GM06990 (cell line): ENCODE measurements around the gene GLIS1.

Source experiments
- DNase-seq: peaks from one replicate; pipeline ENCODE4 v3.0.0-alpha.2; 2011; ENCODE audit not compliant: insufficient read length; ENCODE audit errors: extremely low read depth
- H3K27me3 ChIP-seq: replicated peaks from 2 replicates; pipeline ENCODE4 v1.6.0; 2011; ENCODE audit warnings: low read length; ENCODE audit not compliant: control insufficient read depth, insufficient read depth
- H3K36me3 ChIP-seq: 2 replicates; pipeline ENCODE4 v1.5.1; 2011; ENCODE audit warnings: low read length; ENCODE audit not compliant: control insufficient read depth, insufficient read depth
- H3K4me3 ChIP-seq: replicated peaks from 2 replicates; pipeline ENCODE4 v1.5.1; 2011; ENCODE audit warnings: low read depth, mild to moderate bottlenecking, control low read depth, low read length
- CTCF ChIP-seq: IDR thresholded peaks from 2 replicates; pipeline ENCODE4 v1.5.1; 2011; ENCODE audit warnings: low read length, control low read depth, mild to moderate bottlenecking, inconsistent platforms; ENCODE audit not compliant: insufficient read depth, poor library complexity, severe bottlenecking

The GLIS1 gene

GRCh38 chr1:53545663-53546408 lies 193.1 kb downstream of the GLIS1 start:
- H3K27me3 ChIP-seq: peaks cover 4% of the 10 kb centered on the region
- DNase-seq: no peak
- no peak for TF ChIP-seq CTCF
- H3K36me3 ChIP-seq: no peaks in the 10 kb centered on the region
- H3K4me3 ChIP-seq: no peak overlapping the region

GRCh38 chr1:53544728-53545515 lies 194.0 kb downstream of the GLIS1 start:
- no peak for TF ChIP-seq CTCF
- Histone ChIP-seq H3K36me3 (no peaks in the 10 kb centered on the region), H3K4me3 (no peak overlapping the region), H3K27me3 (peaks cover 4% of the 10 kb centered on the region)
- DNase-seq: no peak

GRCh38 chr1:53543778-53544695 lies 194.9 kb downstream of the GLIS1 start:
- H3K27me3 ChIP-seq: peaks cover 4% of the 10 kb centered on the region
- no peak for DNase-seq

GRCh38 chr1:53543130-53543777 lies 195.7 kb downstream of the GLIS1 start:
- no peak for TF ChIP-seq CTCF
- Histone ChIP-seq H3K36me3 (no peaks in the 10 kb centered on the region), H3K4me3 (no peak overlapping the region), H3K27me3 (peaks cover 4% of the 10 kb centered on the region)
- DNase-seq: no peak

More at GRCh38 chr1:53543778-53544695, 194.9 kb downstream of the GLIS1 start:
- H3K36me3 ChIP-seq: no peaks in the 10 kb centered on the region
- no peak overlapping the region for H3K4me3 ChIP-seq
- no peak for TF ChIP-seq CTCF

- H3K27me3 ChIP-seq: peaks cover 4% of the 10 kb centered on the region
- no peak for DNase-seq
- H3K36me3 ChIP-seq: no peaks in the 10 kb centered on the region
- H3K4me3 ChIP-seq: no peak overlapping the region
- no peak for TF ChIP-seq CTCF
These were observed 196.4 kb downstream of the GLIS1 start for GRCh38 chr1:53542551-53542950.
